Measurements from ENCODE around the gene TCTA.
"Not testable (repeated sequence)": the region's sequence is repeated elsewhere in the genome, so short reads cannot be mapped to it uniquely, and the experiment has no call there.

The TCTA gene, protein sequence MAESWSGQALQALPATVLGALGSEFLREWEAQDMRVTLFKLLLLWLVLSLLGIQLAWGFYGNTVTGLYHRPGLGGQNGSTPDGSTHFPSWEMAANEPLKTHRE

DNA sequence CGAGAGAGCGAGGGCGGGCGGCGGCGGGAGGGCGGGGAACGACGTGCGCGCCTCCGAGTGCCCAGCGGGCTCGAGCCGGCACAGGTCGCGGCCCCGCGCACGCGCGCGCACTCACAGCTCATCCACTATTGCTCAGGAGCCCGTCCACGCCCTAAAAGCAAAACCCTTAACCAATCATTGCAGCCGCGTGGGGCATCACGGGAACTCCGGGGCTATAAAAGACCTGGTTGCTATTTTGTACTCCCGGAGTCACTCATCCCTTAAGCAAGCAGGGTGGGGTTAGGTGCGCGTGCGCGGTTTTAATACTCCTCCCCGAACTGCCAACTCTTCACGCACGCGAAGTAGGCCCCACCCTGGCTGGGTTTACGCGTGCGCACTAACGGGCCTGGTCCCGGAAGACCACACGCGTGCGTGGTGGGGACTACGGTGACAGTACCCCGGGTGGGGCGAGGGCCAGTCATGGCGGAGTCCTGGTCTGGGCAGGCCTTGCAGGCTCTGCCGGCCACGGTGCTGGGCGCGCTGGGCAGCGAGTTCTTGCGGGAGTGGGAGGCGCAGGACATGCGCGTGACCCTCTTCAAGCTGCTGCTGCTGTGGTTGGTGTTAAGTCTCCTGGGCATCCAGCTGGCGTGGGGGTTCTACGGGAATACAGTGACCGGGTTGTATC is at the start of gene TCTA, which contains the start of gene RHOA:
Gene TCTA (plus strand): TSS at position 456 of the 664 bp plus-strand sequence. CDS start 4 bp downstream, at position 460.
Gene RHOA (minus strand): TSS at position 9 of the 664 bp plus-strand sequence. CDS start 36,387 bp downstream, outside the sequence.
- DNase-seq = peak; percentile 100
- TF ChIP-seq GATA1 (IDR thresholded peaks at IDR 0.05; ENCODE audit: low read depth, low read length) = no peak
- TF ChIP-seq POLR2A (IDR thresholded peaks at IDR 0.05; ENCODE audit: low read length) = peak; percentile 100

DNA sequence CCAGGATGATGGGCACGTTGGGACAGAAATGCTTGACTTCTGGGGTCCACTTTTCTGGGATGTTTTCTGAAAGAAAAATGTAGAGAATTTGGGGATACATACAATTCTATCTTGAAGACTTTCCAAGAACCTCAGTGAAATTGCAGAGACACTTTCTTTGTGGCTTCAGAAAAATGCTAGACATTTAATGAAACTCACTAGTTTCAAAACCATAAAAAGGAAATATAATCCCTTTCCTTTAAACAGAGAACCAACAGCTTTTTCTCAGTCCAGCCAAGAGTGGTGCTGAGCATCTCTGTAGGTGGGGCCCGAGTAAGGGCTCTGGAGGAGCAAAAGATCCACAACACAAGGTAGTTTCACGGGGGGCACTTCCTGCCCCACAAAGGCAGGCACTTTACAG is 49.7 kb upstream of the TCTA start:
- DNase-seq = no peak
- TF ChIP-seq GATA1 (IDR thresholded peaks at IDR 0.05; ENCODE audit: low read depth, low read length) = no peak
- TF ChIP-seq POLR2A (IDR thresholded peaks at IDR 0.05; ENCODE audit: low read length) = no peak

DNA sequence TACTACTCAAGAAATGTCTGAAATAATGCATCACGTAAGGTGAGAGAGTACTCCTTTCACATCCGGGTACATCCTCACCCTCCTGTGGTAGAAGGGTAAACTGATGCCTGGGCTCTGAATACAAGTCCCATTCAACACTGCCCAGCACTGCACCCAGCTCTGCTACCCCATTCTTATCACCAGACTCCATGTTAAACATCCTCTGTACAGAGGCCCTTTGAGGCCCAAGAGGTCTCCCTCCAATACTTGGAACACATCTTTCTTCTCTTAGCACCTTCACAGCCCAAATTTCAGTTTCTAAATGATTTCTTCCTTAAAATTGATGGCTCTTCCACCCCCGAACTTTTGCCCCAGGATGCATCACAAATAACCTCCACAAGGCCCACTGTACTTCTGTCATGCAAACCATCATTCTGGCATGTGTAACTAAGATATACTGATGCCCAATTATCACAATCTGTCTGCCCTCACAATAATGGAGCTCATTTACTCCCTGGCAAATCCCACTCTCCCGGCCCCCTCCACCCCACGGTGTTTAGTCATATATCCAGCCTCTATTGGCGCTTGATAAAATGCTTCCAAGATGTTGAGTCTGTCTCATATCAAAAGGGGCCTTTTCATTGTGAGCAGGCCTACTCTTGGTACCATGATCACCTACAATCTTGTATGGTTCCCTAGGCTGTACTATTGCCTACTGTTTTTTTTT is 41.5 kb upstream of the TCTA start:
- no peak for DNase-seq
- TF ChIP-seq POLR2A (IDR thresholded peaks at IDR 0.05; ENCODE audit: low read length) (no peak), GATA1 (IDR thresholded peaks at IDR 0.05; ENCODE audit: low read depth, low read length) (no peak)

DNA sequence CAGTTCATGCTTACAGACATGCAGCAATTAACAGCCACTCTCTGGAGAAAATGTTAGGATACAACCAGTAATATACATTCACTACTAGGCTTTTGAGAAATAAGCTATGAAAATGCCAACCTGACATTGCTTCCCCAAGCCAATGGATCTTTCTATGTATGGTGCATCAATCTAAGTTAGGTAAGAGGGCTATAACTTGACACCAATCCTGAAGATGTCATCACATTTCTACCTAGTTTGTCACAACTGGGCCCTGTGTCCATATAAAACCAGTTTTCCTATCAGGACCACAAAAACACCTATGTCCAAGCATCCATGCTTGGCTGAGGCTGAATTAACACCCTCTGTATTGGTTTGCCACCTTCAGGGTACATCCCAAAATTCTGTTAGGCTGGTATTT is 40.3 kb upstream of the TCTA start:
- TF ChIP-seq POLR2A (IDR thresholded peaks at IDR 0.05; ENCODE audit: low read length) (no peak), GATA1 (IDR thresholded peaks at IDR 0.05; ENCODE audit: low read depth, low read length) (no peak)
- DNase-seq = no peak

DNA sequence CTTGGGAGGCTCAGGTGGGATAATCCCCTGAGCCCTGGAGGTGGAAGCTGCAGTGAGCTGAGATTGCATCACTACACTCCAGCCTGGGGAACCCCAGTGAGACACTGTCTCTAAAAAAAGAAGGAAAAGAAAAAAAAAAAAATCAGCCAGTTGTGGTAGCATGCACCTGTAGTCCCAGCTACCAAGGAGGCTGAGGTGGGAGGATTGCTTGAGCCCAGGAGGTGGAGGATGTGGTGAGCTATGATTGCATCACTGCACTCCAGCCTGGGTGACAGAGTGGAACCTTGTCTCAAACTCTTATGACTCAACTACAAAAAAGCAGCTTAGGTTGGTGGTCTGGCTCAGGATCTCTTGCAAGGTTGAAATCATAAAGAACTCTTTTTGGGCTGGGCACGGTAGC is 34.7 kb upstream of the TCTA start:
- DNase-seq = peak in 1 of 2 experiments; percentile 28
- TF ChIP-seq POLR2A (IDR thresholded peaks at IDR 0.05; ENCODE audit: low read length) (no peak), GATA1 (IDR thresholded peaks at IDR 0.05; ENCODE audit: low read depth, low read length) (no peak)

DNA sequence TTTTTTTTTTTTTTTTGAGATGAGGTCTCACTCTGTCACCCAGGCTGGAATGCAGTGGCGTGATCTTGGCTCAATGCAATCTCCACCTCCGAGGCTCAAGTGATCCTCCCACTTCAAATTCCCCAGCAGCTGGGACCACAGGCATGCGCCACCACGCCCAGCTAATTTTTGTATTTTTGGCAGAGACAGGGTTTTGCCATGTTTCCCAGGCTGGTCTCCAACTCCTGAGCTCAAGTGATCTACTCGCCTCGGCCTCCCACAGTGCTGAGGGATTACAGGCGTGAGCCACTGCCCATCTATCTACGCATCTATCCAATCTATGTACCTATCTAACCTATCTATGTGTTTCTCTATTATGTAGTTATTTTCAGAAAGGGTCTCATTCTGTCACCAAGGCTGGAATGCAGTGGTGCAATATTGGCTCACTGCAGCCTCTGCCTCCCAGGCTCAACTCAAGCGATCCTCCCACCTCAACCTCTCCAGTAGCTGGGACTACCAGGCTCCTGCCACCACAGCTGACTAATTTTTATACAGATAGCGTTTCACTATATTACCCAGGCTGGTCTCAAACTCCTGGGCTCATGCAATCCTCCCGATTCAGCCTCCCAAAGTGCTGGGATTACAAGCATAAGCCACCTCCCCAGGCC is 33.9 kb upstream of the TCTA start:
- no peak for TF ChIP-seq GATA1 (IDR thresholded peaks at IDR 0.05; ENCODE audit: low read depth, low read length)
- no peak for DNase-seq

DNA sequence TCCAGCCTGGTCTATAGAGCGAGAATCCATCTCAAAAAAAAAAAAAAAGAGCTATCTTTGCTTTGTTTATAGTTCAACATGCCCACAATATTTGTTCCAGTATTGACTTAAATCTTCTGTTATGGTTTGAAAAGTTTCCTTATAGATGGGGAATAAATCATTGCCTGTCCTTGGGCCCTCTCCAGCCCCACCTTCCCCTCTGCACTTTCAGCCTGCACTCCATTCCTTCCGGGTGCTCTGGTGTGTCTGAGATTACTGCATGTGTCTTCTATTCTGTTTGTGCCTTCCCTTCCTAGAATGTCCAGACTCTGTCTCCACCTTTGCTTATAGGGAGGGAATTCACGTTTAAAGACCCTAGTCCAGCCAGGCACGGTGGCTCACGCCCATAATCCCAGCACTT is 28.8 kb upstream of the TCTA start:
- no peak for DNase-seq
- TF ChIP-seq GATA1 (IDR thresholded peaks at IDR 0.05; ENCODE audit: low read depth, low read length) (no peak), POLR2A (IDR thresholded peaks at IDR 0.05; ENCODE audit: low read length) (no peak)

DNA sequence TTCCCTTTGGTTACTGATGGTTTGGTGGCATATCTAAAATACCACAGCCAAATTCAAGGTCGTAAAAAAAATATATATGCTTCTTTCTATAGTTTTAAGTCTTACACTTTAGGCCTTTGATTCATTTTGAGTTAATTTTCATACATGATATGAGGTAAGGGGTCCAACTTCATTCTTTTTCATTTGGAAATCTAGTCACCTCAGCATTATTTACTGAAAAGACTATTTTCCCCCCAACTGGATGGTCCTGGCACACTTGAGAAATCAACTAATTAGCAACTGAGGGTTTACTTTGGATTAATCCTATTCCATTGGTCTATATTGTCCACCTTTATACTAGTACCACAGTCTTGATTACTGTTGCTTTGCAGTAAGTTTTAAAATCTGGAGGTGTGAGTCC is 26.6 kb upstream of the TCTA start:
- no peak for DNase-seq
- TF ChIP-seq GATA1 (IDR thresholded peaks at IDR 0.05; ENCODE audit: low read depth, low read length) (no peak), POLR2A (IDR thresholded peaks at IDR 0.05; ENCODE audit: low read length) (no peak)

DNA sequence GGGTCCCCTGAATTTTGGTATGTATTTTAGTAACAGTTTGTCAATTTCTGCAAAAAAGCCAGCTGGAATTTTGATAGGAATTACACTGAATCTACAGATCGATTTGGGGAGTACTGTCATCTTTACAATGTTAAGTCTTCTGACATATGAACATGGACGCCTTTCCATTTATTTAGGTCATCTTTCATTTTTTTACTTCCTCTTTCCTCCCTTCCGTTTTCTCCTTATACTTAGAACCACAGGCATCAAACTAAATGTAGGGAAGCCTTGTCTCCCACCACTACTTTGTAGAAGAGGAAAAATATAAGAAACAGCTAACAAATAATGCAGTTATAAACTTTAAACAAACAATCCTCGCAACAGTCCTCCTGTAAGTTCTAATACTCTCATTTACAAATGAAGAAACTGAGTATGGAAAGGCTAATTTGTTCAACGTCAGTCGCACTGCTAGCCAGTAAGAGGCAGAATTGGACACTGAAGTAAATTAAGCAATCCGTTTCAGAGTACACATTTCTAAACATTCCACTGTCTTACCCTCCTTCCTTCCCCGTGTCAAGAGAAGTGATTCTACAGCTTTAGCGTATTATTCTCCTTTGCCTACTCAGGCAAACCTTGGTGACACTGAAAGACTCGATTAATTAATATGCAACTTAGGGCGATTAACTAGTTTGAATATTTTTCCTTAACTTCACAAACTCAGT is 26.0 kb upstream of the TCTA start:
- no peak for DNase-seq
- TF ChIP-seq POLR2A (IDR thresholded peaks at IDR 0.05; ENCODE audit: low read length) (no peak), GATA1 (IDR thresholded peaks at IDR 0.05; ENCODE audit: low read depth, low read length) (no peak)

DNA sequence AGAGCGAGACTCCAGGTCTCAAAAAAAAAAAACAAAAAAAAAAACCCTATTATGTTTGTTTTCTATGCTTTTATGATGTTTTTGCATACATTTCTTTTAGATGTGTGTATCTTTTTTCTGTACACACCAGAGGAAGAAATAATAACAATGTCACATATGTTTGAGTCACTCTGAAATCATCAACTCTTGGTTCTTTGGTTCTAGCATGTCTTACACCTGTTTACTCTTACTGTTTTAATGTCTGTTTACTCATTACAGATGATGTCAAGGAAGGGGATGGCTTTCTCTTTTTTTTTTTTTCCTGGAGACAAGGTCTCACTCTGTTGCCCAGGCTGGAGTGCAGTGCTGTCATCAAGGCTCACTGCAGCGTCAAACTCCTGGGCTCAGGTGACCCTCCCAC is 24.5 kb upstream of the TCTA start:
- DNase-seq = no peak

DNA sequence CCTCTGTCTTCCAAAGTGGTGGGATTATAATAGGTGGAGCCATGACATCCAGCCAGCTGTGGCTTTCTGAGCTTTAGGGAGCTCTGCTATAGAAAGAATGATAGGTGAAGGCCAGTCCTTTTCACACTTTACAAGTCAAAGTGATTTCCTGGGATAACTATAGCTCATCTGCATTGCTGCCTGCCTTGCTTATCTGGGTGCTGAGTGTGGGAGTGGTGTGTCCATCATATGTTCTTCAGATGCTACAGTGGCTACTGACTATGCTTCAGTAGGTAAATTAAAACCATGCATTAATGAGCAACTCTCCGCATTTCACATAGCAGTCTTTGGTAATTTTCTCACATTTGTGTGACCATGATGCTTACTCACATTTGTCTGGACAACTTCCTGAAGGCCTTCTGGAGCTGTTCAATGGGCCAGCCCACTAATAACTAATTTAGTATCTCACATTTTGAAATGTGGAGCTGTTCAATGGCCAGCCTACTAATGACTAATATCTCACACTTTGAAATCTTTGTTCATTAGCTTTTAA is 23.9 kb upstream of the TCTA start:
- TF ChIP-seq GATA1 (IDR thresholded peaks at IDR 0.05; ENCODE audit: low read depth, low read length) = no peak
- no peak for TF ChIP-seq POLR2A (IDR thresholded peaks at IDR 0.05; ENCODE audit: low read length)
- DNase-seq = no peak

More for the DNA sequence above, 24.5 kb upstream of the TCTA start:
- TF ChIP-seq GATA1 (IDR thresholded peaks at IDR 0.05; ENCODE audit: low read depth, low read length) = no peak
- TF ChIP-seq POLR2A (IDR thresholded peaks at IDR 0.05; ENCODE audit: low read length) = no peak

DNA sequence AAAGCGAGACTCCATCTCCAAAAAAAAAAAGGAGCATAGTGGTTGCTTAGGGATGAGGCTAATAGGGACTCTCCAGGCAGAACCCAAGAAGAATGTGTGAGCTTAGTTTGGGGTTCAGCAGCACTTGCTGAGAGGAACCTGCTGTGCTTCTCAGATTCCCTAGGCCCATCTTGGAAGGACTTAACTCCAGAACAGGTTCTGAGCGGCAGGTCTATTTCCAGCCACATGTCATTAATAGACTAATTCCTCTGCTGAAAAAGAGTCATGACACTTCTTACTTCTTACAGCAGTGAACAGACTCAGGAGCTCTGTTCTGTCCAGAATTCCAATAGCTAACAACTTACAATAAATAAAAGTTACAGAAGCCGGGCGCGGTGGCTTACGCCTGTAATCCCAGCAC is 22.9 kb upstream of the TCTA start:
- no peak for DNase-seq
- TF ChIP-seq GATA1 (IDR thresholded peaks at IDR 0.05; ENCODE audit: low read depth, low read length) (no peak), POLR2A (IDR thresholded peaks at IDR 0.05; ENCODE audit: low read length) (no peak)

DNA sequence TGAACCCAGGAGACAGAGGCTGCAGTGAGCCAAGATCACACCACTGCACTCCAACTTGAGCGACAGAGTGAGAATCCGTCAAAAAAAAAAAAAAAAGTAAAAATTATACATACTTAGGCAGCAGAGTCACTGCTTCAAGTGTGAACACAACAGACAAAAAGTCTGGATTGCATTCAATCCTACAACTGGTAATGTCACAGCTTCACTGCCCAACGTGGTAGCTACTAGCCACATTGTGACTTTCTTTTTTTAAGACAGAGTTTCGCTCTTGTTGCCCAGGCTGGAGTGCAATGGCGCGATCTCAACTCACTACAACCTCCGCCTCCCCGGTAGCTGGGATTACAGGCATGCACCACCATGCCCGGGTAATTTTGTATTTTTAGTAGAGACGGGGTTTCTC is 20.9 kb upstream of the TCTA start:
- DNase-seq = not testable (repeated sequence)

DNA sequence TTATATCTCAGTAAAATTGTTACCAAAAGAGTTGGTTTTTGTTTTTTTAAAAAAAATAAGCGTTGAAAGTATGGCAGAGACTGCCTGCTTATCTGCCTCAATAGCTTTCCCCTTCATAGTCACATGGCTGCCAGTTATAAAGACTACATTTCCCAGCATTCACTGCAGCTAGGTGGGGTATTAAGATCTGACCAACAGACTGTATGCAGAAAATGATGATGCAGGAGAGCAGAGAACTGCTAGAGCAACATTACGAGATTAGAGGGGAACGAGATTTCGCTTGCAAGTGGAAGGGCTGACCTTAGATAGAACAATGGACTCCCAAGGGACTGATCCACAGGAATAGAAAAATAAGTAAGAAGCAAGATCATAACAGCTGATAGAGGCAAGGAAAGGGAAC is 14.8 kb upstream of the TCTA start:
- DNase-seq = peak; percentile 84 to 85
- no peak for TF ChIP-seq POLR2A (IDR thresholded peaks at IDR 0.05; ENCODE audit: low read length)
- TF ChIP-seq GATA1 (IDR thresholded peaks at IDR 0.05; ENCODE audit: low read depth, low read length) = no peak
